Breast epithelium (tissue), 3 donors: ENCODE results near the gene LEMD1.
A peak's percentile ranks its signal among the peaks of the same experiment; 100 is the strongest.

ENCODE experiments used
- POLR2A ChIP-seq: fragments of 450-650 bp; IDR thresholded peaks from one replicate; pipeline ENCODE4 v1.6.1; 2016; ENCODE audit warnings: antibody characterized with exemption, mild to moderate bottlenecking, moderate library complexity
- POLR2AphosphoS5 ChIP-seq, 3 donors: sonication (generic); formaldehyde crosslinking; IDR thresholded peaks; one replicate each; pipeline ENCODE4 v1.6.1; 2017; ENCODE audit warnings: antibody characterized with exemption in 3 of 3
- TF ChIP-seq, protein P1 (sequence below), 3 donors: fragments of 450-650 bp; IDR thresholded peaks; one replicate each; pipeline ENCODE4 v1.5.1; 2016 to 2017; ENCODE audit warnings: antibody characterized with exemption in 3 of 3, mild to moderate bottlenecking in 3 of 3, moderate library complexity in 3 of 3

DNA sequence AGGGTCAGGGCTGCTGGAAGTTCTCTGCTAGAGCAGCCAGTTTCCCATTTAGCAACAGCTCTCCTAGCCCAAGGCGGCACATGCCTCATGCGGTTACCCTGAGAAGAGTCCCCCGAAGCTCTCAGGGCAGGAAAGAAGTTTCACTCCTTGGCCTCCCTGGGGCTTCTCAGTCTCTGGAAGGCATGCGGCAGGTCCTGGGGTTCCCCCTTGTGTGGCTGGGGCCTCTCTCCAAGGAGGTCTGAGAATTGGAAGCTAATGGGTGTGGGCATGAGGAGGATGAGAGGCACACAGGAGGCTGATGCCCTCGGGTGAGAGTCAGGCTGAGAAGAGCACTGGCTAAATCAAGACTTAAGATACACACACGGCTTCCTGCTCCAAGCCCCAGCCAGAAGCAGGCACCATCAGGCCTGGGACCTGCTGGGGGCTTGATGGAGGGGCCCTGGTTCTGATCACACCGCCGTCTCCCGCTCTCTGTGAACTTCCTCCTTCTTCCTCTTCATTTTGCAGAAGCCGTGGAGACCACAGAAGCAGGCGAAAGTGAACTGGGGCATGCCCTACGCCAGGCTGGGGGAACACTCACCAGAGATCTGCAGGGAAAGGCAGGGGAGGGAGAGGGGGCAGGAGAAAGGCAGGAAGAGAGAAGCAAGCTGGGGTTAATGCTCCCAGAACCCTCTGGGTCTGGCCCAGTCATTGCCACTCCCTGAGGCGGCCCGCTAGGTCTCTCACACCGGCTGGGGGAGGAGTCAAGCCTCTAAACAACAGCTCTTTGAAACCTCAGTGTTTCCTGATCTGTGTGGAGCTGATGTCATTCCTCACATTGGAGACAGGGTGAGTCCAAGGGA is 18.8 kb upstream of the LEMD1 start:
- TF ChIP-seq, protein P1, sequence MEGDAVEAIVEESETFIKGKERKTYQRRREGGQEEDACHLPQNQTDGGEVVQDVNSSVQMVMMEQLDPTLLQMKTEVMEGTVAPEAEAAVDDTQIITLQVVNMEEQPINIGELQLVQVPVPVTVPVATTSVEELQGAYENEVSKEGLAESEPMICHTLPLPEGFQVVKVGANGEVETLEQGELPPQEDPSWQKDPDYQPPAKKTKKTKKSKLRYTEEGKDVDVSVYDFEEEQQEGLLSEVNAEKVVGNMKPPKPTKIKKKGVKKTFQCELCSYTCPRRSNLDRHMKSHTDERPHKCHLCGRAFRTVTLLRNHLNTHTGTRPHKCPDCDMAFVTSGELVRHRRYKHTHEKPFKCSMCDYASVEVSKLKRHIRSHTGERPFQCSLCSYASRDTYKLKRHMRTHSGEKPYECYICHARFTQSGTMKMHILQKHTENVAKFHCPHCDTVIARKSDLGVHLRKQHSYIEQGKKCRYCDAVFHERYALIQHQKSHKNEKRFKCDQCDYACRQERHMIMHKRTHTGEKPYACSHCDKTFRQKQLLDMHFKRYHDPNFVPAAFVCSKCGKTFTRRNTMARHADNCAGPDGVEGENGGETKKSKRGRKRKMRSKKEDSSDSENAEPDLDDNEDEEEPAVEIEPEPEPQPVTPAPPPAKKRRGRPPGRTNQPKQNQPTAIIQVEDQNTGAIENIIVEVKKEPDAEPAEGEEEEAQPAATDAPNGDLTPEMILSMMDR (IDR thresholded peaks at IDR 0.05), result no peak
- TF ChIP-seq POLR2A (no peak), POLR2AphosphoS5 (IDR thresholded peaks at IDR 0.05) (peak in 1 of 3 donors; percentile 14)
